Breast epithelium (tissue), 3 donors: Measurements from ENCODE around the gene SUMF1.

Source experiments
- POLR2A ChIP-seq: fragments of 450-650 bp; IDR thresholded peaks from one replicate; pipeline ENCODE4 v1.6.1; 2016; ENCODE audit warnings: antibody characterized with exemption, mild to moderate bottlenecking, moderate library complexity
- TF ChIP-seq, protein P1 (sequence below), 3 donors: fragments of 450-650 bp; IDR thresholded peaks; one replicate each; pipeline ENCODE4 v1.5.1; 2016 to 2017; ENCODE audit warnings: antibody characterized with exemption in 3 of 3, mild to moderate bottlenecking in 3 of 3, moderate library complexity in 3 of 3

DNA sequence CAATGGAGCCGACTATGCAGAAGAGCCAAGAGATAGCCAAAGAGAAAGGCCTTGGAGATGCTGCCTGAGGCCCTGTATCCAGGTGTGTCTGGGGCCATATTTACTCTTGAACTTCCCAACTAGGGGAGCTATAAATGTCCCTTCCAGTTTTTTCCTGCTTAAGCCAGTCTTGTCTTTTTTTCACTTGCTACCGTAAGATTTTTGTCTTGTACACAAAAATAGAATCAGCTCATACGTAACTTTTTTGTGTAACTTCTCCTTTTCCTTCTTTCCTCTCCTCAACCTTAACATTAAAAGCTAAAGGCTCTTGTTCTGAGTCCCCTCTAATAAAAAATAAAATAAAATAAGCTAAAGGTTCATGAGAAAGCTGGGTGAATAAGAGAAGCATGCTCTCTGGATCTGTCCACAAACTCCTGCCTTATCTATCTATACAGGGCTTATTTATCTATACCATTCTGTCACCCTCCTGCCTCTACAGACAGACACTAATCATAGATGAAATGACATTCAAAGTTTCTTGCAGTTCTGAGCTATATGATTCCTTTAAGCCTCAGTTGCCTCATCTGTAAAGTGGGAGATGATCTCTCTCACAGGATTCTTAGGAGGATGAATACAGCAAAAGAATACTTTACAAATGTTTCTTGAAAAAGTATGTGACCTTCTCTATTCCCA, 4.6 kb downstream of the SUMF1 start:
- TF ChIP-seq, protein P1, sequence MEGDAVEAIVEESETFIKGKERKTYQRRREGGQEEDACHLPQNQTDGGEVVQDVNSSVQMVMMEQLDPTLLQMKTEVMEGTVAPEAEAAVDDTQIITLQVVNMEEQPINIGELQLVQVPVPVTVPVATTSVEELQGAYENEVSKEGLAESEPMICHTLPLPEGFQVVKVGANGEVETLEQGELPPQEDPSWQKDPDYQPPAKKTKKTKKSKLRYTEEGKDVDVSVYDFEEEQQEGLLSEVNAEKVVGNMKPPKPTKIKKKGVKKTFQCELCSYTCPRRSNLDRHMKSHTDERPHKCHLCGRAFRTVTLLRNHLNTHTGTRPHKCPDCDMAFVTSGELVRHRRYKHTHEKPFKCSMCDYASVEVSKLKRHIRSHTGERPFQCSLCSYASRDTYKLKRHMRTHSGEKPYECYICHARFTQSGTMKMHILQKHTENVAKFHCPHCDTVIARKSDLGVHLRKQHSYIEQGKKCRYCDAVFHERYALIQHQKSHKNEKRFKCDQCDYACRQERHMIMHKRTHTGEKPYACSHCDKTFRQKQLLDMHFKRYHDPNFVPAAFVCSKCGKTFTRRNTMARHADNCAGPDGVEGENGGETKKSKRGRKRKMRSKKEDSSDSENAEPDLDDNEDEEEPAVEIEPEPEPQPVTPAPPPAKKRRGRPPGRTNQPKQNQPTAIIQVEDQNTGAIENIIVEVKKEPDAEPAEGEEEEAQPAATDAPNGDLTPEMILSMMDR (IDR thresholded peaks at IDR 0.05), result no peak
- no peak for TF ChIP-seq POLR2A
